ENCODE measurements around the gene PDXDC1.
"Not testable (repeated sequence)": the region's sequence is repeated elsewhere in the genome, so short reads cannot be mapped to it uniquely, and the experiment has no call there.

Gene PDXDC1

GRCh38 chr16:15163055-15163454, 188.2 kb downstream of the PDXDC1 start:
- DNase-seq (ENCODE audit: low spot score), result not testable (repeated sequence)

GRCh38 chr16:15166177-15166576, 191.4 kb downstream of the PDXDC1 start:
- DNase-seq (ENCODE audit: low spot score), result not testable (repeated sequence)

GRCh38 chr16:15168303-15168702, 193.5 kb downstream of the PDXDC1 start:
- DNase-seq (ENCODE audit: low spot score), result not testable (repeated sequence)

GRCh38 chr16:15168953-15169652, 194.3 kb downstream of the PDXDC1 start:
- DNase-seq (ENCODE audit: low spot score), result not testable (repeated sequence)

- DNase-seq (ENCODE audit: low spot score), result not testable (repeated sequence)
These were observed 205.1 kb downstream of the PDXDC1 start for GRCh38 chr16:15179909-15180308.

- DNase-seq (ENCODE audit: low spot score), result not testable (repeated sequence)
These were observed 206.1 kb downstream of the PDXDC1 start for GRCh38 chr16:15180946-15181345.

GRCh38 chr16:15184000-15184399, 209.2 kb downstream of the PDXDC1 start:
- DNase-seq (ENCODE audit: low spot score), result not testable (repeated sequence)
